ENCODE results near the gene CAMK1D.

The CAMK1D gene

DNA sequence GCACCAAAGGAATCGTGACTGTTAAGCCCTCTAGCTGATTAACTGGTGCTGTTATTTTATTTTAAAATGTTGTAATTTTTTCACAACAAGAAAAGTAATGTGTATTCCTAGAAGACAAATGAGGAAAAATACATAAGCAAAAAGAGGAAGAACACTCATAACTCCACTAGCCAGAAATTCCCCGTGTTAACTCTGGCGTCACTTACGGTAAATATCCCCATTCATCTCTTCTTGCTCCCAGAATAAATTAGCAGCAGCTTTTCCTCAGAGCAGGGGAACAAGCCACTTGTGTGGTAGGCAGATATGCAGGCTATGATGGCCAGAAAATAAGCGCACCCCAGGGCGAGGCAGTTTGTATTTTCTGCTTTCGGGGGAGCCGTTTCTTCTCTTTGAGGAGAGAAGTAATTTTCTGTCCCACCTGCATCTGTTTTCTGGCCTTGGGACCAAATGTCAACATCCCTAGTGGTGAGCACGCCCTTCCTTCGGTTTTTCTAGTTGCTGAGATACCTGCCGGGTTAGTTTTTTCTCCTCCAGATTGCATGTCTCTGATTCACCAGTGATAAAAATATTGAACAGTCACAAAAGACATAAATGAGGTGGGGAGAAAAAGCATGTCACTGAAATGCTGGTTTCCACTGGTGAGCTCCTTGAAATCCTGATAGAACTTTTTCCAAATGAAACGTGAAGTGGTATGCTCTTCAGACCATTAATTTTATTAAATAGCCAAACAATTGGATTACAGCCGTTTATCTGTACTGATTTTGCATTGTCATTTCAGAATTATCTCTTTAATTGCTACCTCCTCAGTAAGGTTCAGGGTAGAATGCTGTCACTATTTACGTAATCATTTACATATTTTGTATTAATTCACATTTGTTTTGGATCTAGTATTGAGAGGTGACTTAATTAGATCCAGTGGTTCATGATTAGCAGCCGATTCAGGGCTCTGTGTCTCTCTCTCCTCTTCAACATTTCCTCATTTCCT lies 268.1 kb downstream of the CAMK1D start:
- H3K27ac ChIP-seq (ENCODE audit: insufficient read depth, low read depth, low read length, poor library complexity, severe bottlenecking) = no peak overlapping the region
- WGBS, 2 experiments = 90 to 93% methylated on average over 14 of the region's 15 CpGs
- H3K4me1 ChIP-seq (ENCODE audit: control insufficient read depth, insufficient read depth, low read length) = no peaks in the 10 kb centered on the region
- H3K27me3 ChIP-seq (ENCODE audit: control insufficient read depth, insufficient read depth, low read length, poor library complexity, severe bottlenecking) = no peaks in the 10 kb centered on the region
- H3K9me3 ChIP-seq (ENCODE audit: control insufficient read depth, low read length) = no peaks in the 10 kb centered on the region
- no peak overlapping the region for H3K4me3 ChIP-seq (ENCODE audit: insufficient read depth, low read depth, low read length)
- H3K36me3 ChIP-seq (ENCODE audit: control insufficient read depth, insufficient read depth, low read length) = no peaks in the 10 kb centered on the region

DNA sequence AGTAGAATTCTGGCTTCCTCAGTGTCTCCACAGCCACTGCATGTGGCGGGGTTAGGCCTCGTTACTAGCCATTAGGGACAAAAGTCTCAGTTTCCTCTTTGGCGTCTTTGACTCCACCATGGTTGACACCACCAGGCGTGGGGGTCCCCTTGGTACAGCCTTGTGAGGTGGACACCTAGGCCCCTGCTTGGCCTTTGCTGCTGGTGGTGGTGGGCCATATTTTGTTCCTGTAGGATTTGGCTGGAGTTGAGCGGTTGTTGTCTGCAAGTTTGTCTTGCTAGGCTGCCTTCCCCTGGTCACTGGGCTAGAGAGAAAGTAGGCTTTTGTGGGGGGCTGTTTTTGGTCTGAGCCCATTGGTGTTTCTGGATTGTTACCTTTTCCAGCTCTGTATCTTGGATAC lies 272.7 kb downstream of the CAMK1D start:
- Histone ChIP-seq H3K36me3 (ENCODE audit: control insufficient read depth, insufficient read depth, low read length) (no peaks in the 10 kb centered on the region), H3K27me3 (ENCODE audit: control insufficient read depth, insufficient read depth, low read length, poor library complexity, severe bottlenecking) (no peaks in the 10 kb centered on the region), H3K4me1 (ENCODE audit: control insufficient read depth, insufficient read depth, low read length) (no peaks in the 10 kb centered on the region), H3K27ac (ENCODE audit: insufficient read depth, low read depth, low read length, poor library complexity, severe bottlenecking) (no peak overlapping the region), H3K4me3 (ENCODE audit: insufficient read depth, low read depth, low read length) (no peak overlapping the region), H3K9me3 (ENCODE audit: control insufficient read depth, low read length) (no peaks in the 10 kb centered on the region)
- 83 to 87% methylated on average over 5 of the region's 5 CpGs for WGBS, 2 experiments

- no peaks in the 10 kb centered on the region for H3K36me3 ChIP-seq (ENCODE audit: control insufficient read depth, insufficient read depth, low read length)
- H3K4me3 ChIP-seq (ENCODE audit: insufficient read depth, low read depth, low read length) = no peak overlapping the region
- no peaks in the 10 kb centered on the region for H3K4me1 ChIP-seq (ENCODE audit: control insufficient read depth, insufficient read depth, low read length)
- no peaks in the 10 kb centered on the region for H3K9me3 ChIP-seq (ENCODE audit: control insufficient read depth, low read length)
- WGBS, 2 experiments = 88 to 91% methylated on average over 11 of the region's 11 CpGs
- H3K27ac ChIP-seq (ENCODE audit: insufficient read depth, low read depth, low read length, poor library complexity, severe bottlenecking) = no peak overlapping the region
- H3K27me3 ChIP-seq (ENCODE audit: control insufficient read depth, insufficient read depth, low read length, poor library complexity, severe bottlenecking) = no peaks in the 10 kb centered on the region
Measured at GRCh38 chr10:12622691-12623090, 273.3 kb downstream of the CAMK1D start.

- Histone ChIP-seq H3K4me1 (ENCODE audit: control insufficient read depth, insufficient read depth, low read length) (no peaks in the 10 kb centered on the region), H3K4me3 (ENCODE audit: insufficient read depth, low read depth, low read length) (no peak overlapping the region), H3K36me3 (ENCODE audit: control insufficient read depth, insufficient read depth, low read length) (no peaks in the 10 kb centered on the region), H3K27ac (ENCODE audit: insufficient read depth, low read depth, low read length, poor library complexity, severe bottlenecking) (no peak overlapping the region), H3K9me3 (ENCODE audit: control insufficient read depth, low read length) (no peaks in the 10 kb centered on the region), H3K27me3 (ENCODE audit: control insufficient read depth, insufficient read depth, low read length, poor library complexity, severe bottlenecking) (no peaks in the 10 kb centered on the region)
- WGBS, 2 experiments = 89 to 92% methylated on average over 11 of the region's 12 CpGs
Measured at GRCh38 chr10:12625393-12626023, 276.2 kb downstream of the CAMK1D start.

GRCh38 chr10:12628153-12628552 lies 278.8 kb downstream of the CAMK1D start:
- no peaks in the 10 kb centered on the region for H3K36me3 ChIP-seq (ENCODE audit: control insufficient read depth, insufficient read depth, low read length)
- WGBS, 2 experiments = 89 to 100% methylated on average over 1 of the region's 2 CpGs
- no peaks in the 10 kb centered on the region for H3K9me3 ChIP-seq (ENCODE audit: control insufficient read depth, low read length)
- H3K27ac ChIP-seq (ENCODE audit: insufficient read depth, low read depth, low read length, poor library complexity, severe bottlenecking) = no peak overlapping the region
- no peaks in the 10 kb centered on the region for H3K4me1 ChIP-seq (ENCODE audit: control insufficient read depth, insufficient read depth, low read length)
- H3K27me3 ChIP-seq (ENCODE audit: control insufficient read depth, insufficient read depth, low read length, poor library complexity, severe bottlenecking) = no peaks in the 10 kb centered on the region
- no peak overlapping the region for H3K4me3 ChIP-seq (ENCODE audit: insufficient read depth, low read depth, low read length)

DNA sequence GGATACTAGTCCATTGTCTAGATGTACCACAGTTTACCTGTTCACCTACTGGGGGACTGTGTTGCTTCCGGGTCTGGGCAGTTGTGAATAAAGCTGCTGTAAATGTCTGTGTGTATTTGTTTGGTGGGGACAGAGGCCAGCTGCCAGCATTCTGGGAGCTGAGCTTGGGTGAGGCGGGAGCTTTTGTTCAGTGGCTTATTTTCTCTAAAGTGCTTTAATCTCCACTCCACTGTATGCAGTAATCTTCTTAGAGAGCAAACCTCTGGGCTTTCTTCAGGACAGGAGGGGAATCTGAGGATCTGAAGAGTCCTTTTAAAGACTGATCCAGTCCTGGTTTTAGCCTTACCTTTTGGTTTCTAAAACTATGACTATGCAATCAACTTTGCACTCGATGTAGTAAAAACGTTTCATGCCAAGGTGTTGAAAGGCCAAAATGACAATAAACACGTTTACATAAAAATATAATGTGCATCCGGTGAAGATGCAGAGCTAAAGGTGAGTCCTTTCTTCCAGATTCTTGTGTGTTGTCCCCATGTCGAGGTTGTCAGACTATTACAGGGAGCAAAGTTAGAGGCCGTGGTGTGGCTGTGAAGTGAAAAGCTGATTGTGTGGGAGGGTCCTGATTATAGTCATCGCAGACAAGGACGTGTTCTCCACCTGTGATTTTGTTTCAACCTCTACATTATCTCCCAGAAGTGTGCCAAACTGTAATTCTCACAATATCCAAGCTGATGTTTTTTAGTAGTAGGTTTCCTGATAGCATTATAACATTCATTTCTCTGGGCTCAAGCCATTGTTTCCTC lies 279.8 kb downstream of the CAMK1D start:
- Histone ChIP-seq H3K4me3 (ENCODE audit: insufficient read depth, low read depth, low read length) (no peak overlapping the region), H3K27me3 (ENCODE audit: control insufficient read depth, insufficient read depth, low read length, poor library complexity, severe bottlenecking) (no peaks in the 10 kb centered on the region), H3K36me3 (ENCODE audit: control insufficient read depth, insufficient read depth, low read length) (no peaks in the 10 kb centered on the region), H3K4me1 (ENCODE audit: control insufficient read depth, insufficient read depth, low read length) (no peaks in the 10 kb centered on the region), H3K9me3 (ENCODE audit: control insufficient read depth, low read length) (no peaks in the 10 kb centered on the region), H3K27ac (ENCODE audit: insufficient read depth, low read depth, low read length, poor library complexity, severe bottlenecking) (no peak overlapping the region)
- WGBS, 2 experiments = 68 to 70% methylated on average over 7 to 10 of the region's 10 CpGs

- WGBS, 2 experiments = 74 to 76% methylated on average over 5 of the region's 5 CpGs
- Histone ChIP-seq H3K4me3 (ENCODE audit: insufficient read depth, low read depth, low read length) (no peak overlapping the region), H3K27ac (ENCODE audit: insufficient read depth, low read depth, low read length, poor library complexity, severe bottlenecking) (no peak overlapping the region), H3K36me3 (ENCODE audit: control insufficient read depth, insufficient read depth, low read length) (no peaks in the 10 kb centered on the region), H3K9me3 (ENCODE audit: control insufficient read depth, low read length) (no peaks in the 10 kb centered on the region), H3K4me1 (ENCODE audit: control insufficient read depth, insufficient read depth, low read length) (no peaks in the 10 kb centered on the region), H3K27me3 (ENCODE audit: control insufficient read depth, insufficient read depth, low read length, poor library complexity, severe bottlenecking) (no peaks in the 10 kb centered on the region)
Measured at GRCh38 chr10:12629767-12630165, 280.4 kb downstream of the CAMK1D start.

- Histone ChIP-seq H3K27me3 (ENCODE audit: control insufficient read depth, insufficient read depth, low read length, poor library complexity, severe bottlenecking) (no peaks in the 10 kb centered on the region), H3K4me1 (ENCODE audit: control insufficient read depth, insufficient read depth, low read length) (no peaks in the 10 kb centered on the region), H3K4me3 (ENCODE audit: insufficient read depth, low read depth, low read length) (no peak overlapping the region), H3K36me3 (ENCODE audit: control insufficient read depth, insufficient read depth, low read length) (no peaks in the 10 kb centered on the region), H3K27ac (ENCODE audit: insufficient read depth, low read depth, low read length, poor library complexity, severe bottlenecking) (no peak overlapping the region), H3K9me3 (ENCODE audit: control insufficient read depth, low read length) (no peaks in the 10 kb centered on the region)
- 91 to 94% methylated on average over 3 of the region's 3 CpGs for WGBS, 2 experiments
Measured at GRCh38 chr10:12631216-12631615, 281.9 kb downstream of the CAMK1D start.

DNA sequence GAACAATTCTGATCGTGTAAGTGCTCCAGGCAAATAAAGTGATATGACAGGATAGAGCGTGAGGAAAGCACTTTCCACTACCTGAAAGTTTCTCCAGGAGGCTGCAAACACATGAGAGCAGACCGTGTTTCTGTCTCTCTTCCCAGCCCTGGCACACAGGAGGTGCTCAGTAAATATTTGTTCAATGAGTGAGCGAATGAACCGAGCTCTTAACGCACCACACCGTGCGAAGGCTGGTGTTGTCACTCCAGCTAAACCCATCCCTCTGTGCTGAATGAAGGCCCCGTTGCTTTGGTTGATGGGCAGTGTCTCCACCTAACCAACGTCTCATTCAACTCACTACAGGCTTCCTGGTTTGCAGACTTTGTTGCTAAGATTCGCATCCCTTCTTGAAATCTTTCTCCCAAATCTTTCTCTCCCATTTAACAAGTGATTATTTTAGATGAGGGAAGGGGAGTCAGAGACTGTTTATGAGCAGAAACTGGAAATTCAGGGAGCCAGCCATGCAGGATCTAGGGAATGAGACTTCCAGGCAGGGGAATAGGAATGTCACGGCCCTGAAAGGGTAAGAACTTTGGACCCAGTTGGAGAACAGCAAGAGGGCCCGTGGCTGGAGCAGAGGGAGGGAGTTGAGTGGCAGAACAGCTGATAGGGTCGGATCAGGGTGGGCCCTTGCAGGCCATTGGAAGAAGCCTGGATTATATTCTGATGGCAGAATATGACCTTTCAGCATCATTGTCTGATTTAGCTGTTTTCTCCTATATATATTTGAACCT lies 282.6 kb downstream of the CAMK1D start:
- Histone ChIP-seq H3K36me3 (ENCODE audit: control insufficient read depth, insufficient read depth, low read length) (no peaks in the 10 kb centered on the region), H3K9me3 (ENCODE audit: control insufficient read depth, low read length) (no peaks in the 10 kb centered on the region), H3K27ac (ENCODE audit: insufficient read depth, low read depth, low read length, poor library complexity, severe bottlenecking) (no peak overlapping the region), H3K4me1 (ENCODE audit: control insufficient read depth, insufficient read depth, low read length) (no peaks in the 10 kb centered on the region), H3K4me3 (ENCODE audit: insufficient read depth, low read depth, low read length) (no peak overlapping the region), H3K27me3 (ENCODE audit: control insufficient read depth, insufficient read depth, low read length, poor library complexity, severe bottlenecking) (no peaks in the 10 kb centered on the region)
- 90 to 93% methylated on average over 13 to 14 of the region's 14 CpGs for WGBS, 2 experiments
